ENCODE results near the gene C12orf43.

C12orf43 gene

GRCh38 chr12:120978296-120979219 lies 37.7 kb downstream of the C12orf43 start, which contains the start of gene HNF1A:
TSS of gene HNF1A (plus strand) at chr12:120978543. CDS start at chr12:120978769, 226 bp downstream.
- DNase-seq (ENCODE audit: low read depth) = no peak

GRCh38 chr12:120977531-120978295 lies 38.6 kb downstream of the C12orf43 start:
- DNase-seq (ENCODE audit: low read depth) = no peak

GRCh38 chr12:120972870-120973543 lies 43.3 kb downstream of the C12orf43 start:
- no peak for DNase-seq (ENCODE audit: low read depth)

- DNase-seq (ENCODE audit: low read depth) = no peak
These were observed 44.7 kb downstream of the C12orf43 start for GRCh38 chr12:120971299-120972180.

- no peak for DNase-seq (ENCODE audit: low read depth)
These were observed 46.0 kb downstream of the C12orf43 start for GRCh38 chr12:120970310-120970709.

GRCh38 chr12:120965534-120966091 lies 50.7 kb downstream of the C12orf43 start:
- no peak for DNase-seq (ENCODE audit: low read depth)

GRCh38 chr12:120964298-120964697 lies 52.0 kb downstream of the C12orf43 start:
- no peak for DNase-seq (ENCODE audit: low read depth)

GRCh38 chr12:120962532-120963020 lies 53.7 kb downstream of the C12orf43 start:
- no peak for DNase-seq (ENCODE audit: low read depth)

GRCh38 chr12:120961604-120962531 lies 54.4 kb downstream of the C12orf43 start:
- DNase-seq (ENCODE audit: low read depth) = no peak

GRCh38 chr12:120960657-120961056 lies 55.6 kb downstream of the C12orf43 start:
- no peak for DNase-seq (ENCODE audit: low read depth)

GRCh38 chr12:120959111-120959878 lies 57.0 kb downstream of the C12orf43 start:
- DNase-seq (ENCODE audit: low read depth) = no peak

GRCh38 chr12:120956579-120957300 lies 59.5 kb downstream of the C12orf43 start:
- no peak for DNase-seq (ENCODE audit: low read depth)

GRCh38 chr12:120955232-120955631 lies 61.1 kb downstream of the C12orf43 start:
- DNase-seq (ENCODE audit: low read depth) = no peak

- no peak for DNase-seq (ENCODE audit: low read depth)
These were observed 65.5 kb downstream of the C12orf43 start for GRCh38 chr12:120950807-120951206.

Data from activated T-helper 1 cell treated with Interleukin-2 at 50 U/mL for 16 hours (primary cell).